ENCODE results near the gene PGLYRP1. TPM values are rescaled to one million over a fixed set of nuclear protein-coding genes. Genes with fewer than 3 reads are reported as not detected.

The PGLYRP1 gene
- total RNA-seq, 1 donor from 2014 or later = not detected

GRCh38 chr19:46032597-46033025 lies 9.8 kb upstream of the PGLYRP1 start:
- intact Hi-C loops (cut with micrococcal nuclease) = no loop called here

- intact Hi-C loops (cut with micrococcal nuclease) = no loop called here
These were observed 9.1 kb upstream of the PGLYRP1 start for GRCh38 chr19:46031781-46032596.

- intact Hi-C loops (cut with micrococcal nuclease) = no loop called here
These were observed 8.1 kb upstream of the PGLYRP1 start for GRCh38 chr19:46030812-46031550.

GRCh38 chr19:46025835-46026234 lies 3.0 kb upstream of the PGLYRP1 start:
- intact Hi-C loops (cut with micrococcal nuclease) = no loop called here

GRCh38 chr19:46023311-46023779 lies 492 bp upstream of the PGLYRP1 start:
- intact Hi-C loops (cut with micrococcal nuclease) = no loop called here

- intact Hi-C loops (cut with micrococcal nuclease) = no loop called here
These were observed 807 bp downstream of the PGLYRP1 start for GRCh38 chr19:46022061-46022430.

- intact Hi-C loops (cut with micrococcal nuclease) = no loop called here
These were observed 1.3 kb downstream of the PGLYRP1 start for GRCh38 chr19:46021531-46022041.

GRCh38 chr19:46020819-46021125 lies 2.1 kb downstream of the PGLYRP1 start:
- intact Hi-C loops (cut with micrococcal nuclease) = no loop called here

GRCh38 chr19:46019270-46019669 lies 3.6 kb downstream of the PGLYRP1 start:
- intact Hi-C loops (cut with micrococcal nuclease) = loop anchor here (5.0 kb wide), 1 partner anchor 247 kb away; no protein-coding TSS in a partner anchor

GRCh38 chr19:46018729-46019251 lies 4.1 kb downstream of the PGLYRP1 start:
- intact Hi-C loops (cut with micrococcal nuclease) = loop anchor here (5.0 kb wide), 1 partner anchor 246 kb away; no protein-coding TSS in a partner anchor

GRCh38 chr19:46017874-46018675 lies 4.8 kb downstream of the PGLYRP1 start:
- intact Hi-C loops (cut with micrococcal nuclease) = loop anchor here (2.0 to 5.0 kb wide), 5 partner anchors 91 to 329 kb away; partner anchors contain the start of genes PPP5C and SYMPK

GRCh38 chr19:46017095-46017429 lies 5.8 kb downstream of the PGLYRP1 start:
- intact Hi-C loops (cut with micrococcal nuclease) = loop anchor here (2.0 to 5.0 kb wide), 5 partner anchors 90 to 330 kb away; partner anchors contain the start of genes PPP5C and SYMPK

GRCh38 chr19:46016426-46017094 lies 6.3 kb downstream of the PGLYRP1 start:
- intact Hi-C loops (cut with micrococcal nuclease) = loop anchor here (1.0 to 5.0 kb wide), 7 partner anchors 15 to 330 kb away; partner anchors contain the start of genes PPP5C and SYMPK

GRCh38 chr19:46015687-46016425 lies 7.0 kb downstream of the PGLYRP1 start:
- intact Hi-C loops (cut with micrococcal nuclease) = loop anchor here (1.0 to 5.0 kb wide), 8 partner anchors 15 to 331 kb away; partner anchors contain the start of genes CCDC61, PPP5C and SYMPK

- intact Hi-C loops (cut with micrococcal nuclease) = loop anchor here (1.0 to 5.0 kb wide), 2 partner anchors 20 to 243 kb away; partner anchors contain the start of gene CCDC61
These were observed 7.7 kb downstream of the PGLYRP1 start for GRCh38 chr19:46014941-46015686.

GRCh38 chr19:46014534-46014933 lies 8.3 kb downstream of the PGLYRP1 start:
- intact Hi-C loops (cut with micrococcal nuclease) = no loop called here

- intact Hi-C loops (cut with micrococcal nuclease) = loop anchor here (1.0 kb wide), 1 partner anchor 255 kb away; no protein-coding TSS in a partner anchor
These were observed 13.0 kb downstream of the PGLYRP1 start for GRCh38 chr19:46009530-46010510.

All from T-helper 1 cell treated with Interleukin-12 subunit alpha and Interleukin-12 subunit beta and Interleukin-4 antibody, amounts not matched to agents 30 ng/mL and 1 ng/mL, for 36 hours (primary cell).